HEK293T (cell line): ENCODE measurements around the gene ITGB5.
"Not testable (repeated sequence)": the region's sequence is repeated elsewhere in the genome, so short reads cannot be mapped to it uniquely, and the experiment has no call there.

ENCODE experiments used
- CTCF ChIA-PET: fragments of 350-600 bp; formaldehyde crosslinking; extraction: SDS; loops from one replicate; lab custom pipeline; 2021; ENCODE audit warnings: antibody characterized with exemption, inconsistent platforms; lab: Yijun Ruan, JAX
- POLR2A ChIA-PET: fragments of 350-600 bp; formaldehyde crosslinking; extraction: SDS; loops from one replicate; lab custom pipeline; 2020; ENCODE audit warnings: antibody characterized with exemption, inconsistent platforms; lab: Yijun Ruan, JAX
- DNase-seq: peaks from one replicate; pipeline ENCODE4 v3.0.0; 2012; ENCODE audit warnings: mixed read lengths; ENCODE audit errors: extremely low spot score
- ARNT ChIP-seq: fragments of 450-650 bp; IDR thresholded peaks from 2 replicates; pipeline ENCODE4 v1.6.1; 2017; ENCODE audit warnings: mild to moderate bottlenecking
- BHLHE40 ChIP-seq: fragments of 450-650 bp; IDR thresholded peaks from 2 replicates; pipeline ENCODE4 v1.6.1; 2016; ENCODE audit warnings: mild to moderate bottlenecking, moderate library complexity, borderline replicate concordance
- CTBP1 ChIP-seq: fragments of 450-650 bp; IDR thresholded peaks from 2 replicates; pipeline ENCODE4 v1.6.1; 2016; ENCODE audit warnings: borderline replicate concordance
- ELF4 ChIP-seq: fragments of 450-650 bp; IDR thresholded peaks from 2 replicates; pipeline ENCODE4 v1.6.1; 2017; ENCODE audit warnings: antibody characterized with exemption
- FOXA1 ChIP-seq: fragments of 450-650 bp; IDR thresholded peaks from 2 replicates; pipeline ENCODE4 v1.6.1; 2016; ENCODE audit warnings: mild to moderate bottlenecking
- FOXK2 ChIP-seq: fragments of 450-650 bp; IDR thresholded peaks from 2 replicates; pipeline ENCODE4 v1.6.1; 2016; ENCODE audit warnings: mild to moderate bottlenecking
- FOXM1 ChIP-seq: fragments of 450-650 bp; IDR thresholded peaks from 2 replicates; pipeline ENCODE4 v1.6.1; 2017; ENCODE audit warnings: mild to moderate bottlenecking, borderline replicate concordance
- HDGF ChIP-seq: fragments of 450-650 bp; IDR thresholded peaks from 2 replicates; pipeline ENCODE4 v1.6.1; 2017; ENCODE audit warnings: antibody characterized with exemption, borderline replicate concordance
- L3MBTL2 ChIP-seq: fragments of 450-650 bp; conservative IDR thresholded peaks from 2 replicates; pipeline ENCODE4 v1.6.1; 2016; ENCODE audit warnings: mild to moderate bottlenecking
- LEF1 ChIP-seq: fragments of 450-650 bp; IDR thresholded peaks from 2 replicates; pipeline ENCODE4 v1.6.1; 2017; ENCODE audit warnings: mild to moderate bottlenecking, borderline replicate concordance
- NFRKB ChIP-seq: fragments of 450-650 bp; IDR thresholded peaks from 2 replicates; pipeline ENCODE4 v1.6.1; 2016; ENCODE audit warnings: mild to moderate bottlenecking, moderate library complexity
- SP1 ChIP-seq: fragments of 450-650 bp; IDR thresholded peaks from 2 replicates; pipeline ENCODE4 v1.6.1; 2017
- SUZ12 ChIP-seq: fragments of 450-650 bp; IDR thresholded peaks from 2 replicates; pipeline ENCODE4 v1.6.1; 2016; ENCODE audit warnings: mild to moderate bottlenecking
- TARDBP ChIP-seq: fragments of 450-650 bp; IDR thresholded peaks from 2 replicates; pipeline ENCODE4 v1.6.1; 2016
- ZNF384 ChIP-seq: fragments of 450-650 bp; IDR thresholded peaks from 2 replicates; pipeline ENCODE4 v1.6.1; 2016
- TF ChIP-seq, protein P1 (sequence below): fragments of 450-650 bp; IDR thresholded peaks from 2 replicates; pipeline ENCODE4 v1.6.1; 2016

ITGB5 gene

DNA sequence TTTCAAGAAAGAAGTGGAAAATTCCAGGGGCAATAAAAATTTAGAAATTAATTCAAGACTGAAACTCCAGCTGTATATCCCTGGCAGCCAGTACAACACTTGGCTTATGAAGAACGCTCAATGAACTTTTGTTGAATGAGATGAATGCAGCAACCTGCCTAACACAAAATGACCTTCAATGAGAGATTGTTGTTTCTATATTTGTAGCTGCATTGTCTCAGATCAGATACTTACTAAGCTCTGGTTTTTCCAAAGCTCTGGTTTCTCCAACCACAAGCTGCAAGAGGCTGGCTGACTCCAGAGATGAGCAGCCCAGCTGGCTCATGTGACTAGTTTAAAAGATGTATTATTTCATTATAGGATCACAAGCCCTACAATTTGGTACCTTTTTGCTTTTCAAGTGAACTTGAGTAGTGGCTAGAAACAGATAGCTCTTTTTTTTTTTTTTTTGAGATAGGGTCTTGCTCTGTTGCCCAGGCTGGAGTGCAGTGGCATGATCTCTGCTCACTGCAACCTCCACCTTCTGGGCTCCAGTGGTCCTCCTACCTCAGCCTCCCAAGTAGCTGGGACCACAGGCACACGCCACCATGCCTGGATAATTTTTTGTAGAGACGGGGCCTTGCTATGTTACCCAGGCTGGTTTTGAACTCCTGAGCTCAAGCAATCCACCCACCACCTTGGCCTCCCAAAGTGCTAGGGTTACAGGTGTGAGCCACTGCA, 99.5 kb downstream of the ITGB5 start:
- DNase-seq = no peak
- POLR2A ChIA-PET = no interaction called here
- TF ChIP-seq FOXM1 (no peak), FOXA1 (no peak), FOXK2 (no peak)
- CTCF ChIA-PET = interaction anchor here (2.0 to 3.5 kb wide), 3 partner anchors 10 to 114 kb away, joined by 4 to 17 read pairs (median 10); no protein-coding TSS in a partner anchor

DNA sequence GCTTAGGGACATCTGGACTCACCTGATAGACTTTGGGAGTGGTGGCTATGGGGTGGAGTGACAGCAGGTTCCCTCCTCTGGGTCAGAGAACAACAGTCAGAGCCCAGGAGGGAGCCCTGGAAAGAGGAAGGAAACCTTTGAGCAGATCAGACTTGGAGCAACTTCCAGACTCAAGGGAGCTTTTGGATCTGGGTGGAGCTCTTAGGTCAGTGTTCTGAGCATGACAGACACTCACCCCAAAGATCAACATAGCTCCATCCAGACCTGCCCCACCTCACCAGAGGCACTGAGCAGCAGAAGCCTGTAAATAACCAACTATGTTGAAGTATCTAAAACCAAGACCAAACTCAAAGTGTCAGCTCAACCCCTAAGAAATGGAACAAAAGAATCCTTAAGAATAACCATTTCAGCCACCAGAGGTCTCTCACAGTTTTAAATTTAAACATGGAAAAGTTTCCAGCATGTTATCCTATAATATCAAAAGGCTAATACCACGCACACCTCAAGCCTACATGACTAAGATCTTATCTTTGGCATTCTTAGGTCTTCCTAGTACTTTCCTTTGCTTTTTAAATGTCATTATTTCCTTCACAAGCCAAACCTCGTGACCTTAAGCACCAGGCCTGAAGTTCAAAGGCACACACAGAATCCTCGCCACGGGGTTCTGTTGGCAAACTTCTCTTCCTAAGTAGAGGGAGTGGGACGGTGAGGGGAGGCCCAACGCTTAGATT, 100.5 kb downstream of the ITGB5 start:
- DNase-seq = no peak
- POLR2A ChIA-PET = interaction anchor here (1.5 kb wide), 1 partner anchor 115 kb away, joined by 3 read pairs; no protein-coding TSS in a partner anchor
- TF ChIP-seq, protein P1, sequence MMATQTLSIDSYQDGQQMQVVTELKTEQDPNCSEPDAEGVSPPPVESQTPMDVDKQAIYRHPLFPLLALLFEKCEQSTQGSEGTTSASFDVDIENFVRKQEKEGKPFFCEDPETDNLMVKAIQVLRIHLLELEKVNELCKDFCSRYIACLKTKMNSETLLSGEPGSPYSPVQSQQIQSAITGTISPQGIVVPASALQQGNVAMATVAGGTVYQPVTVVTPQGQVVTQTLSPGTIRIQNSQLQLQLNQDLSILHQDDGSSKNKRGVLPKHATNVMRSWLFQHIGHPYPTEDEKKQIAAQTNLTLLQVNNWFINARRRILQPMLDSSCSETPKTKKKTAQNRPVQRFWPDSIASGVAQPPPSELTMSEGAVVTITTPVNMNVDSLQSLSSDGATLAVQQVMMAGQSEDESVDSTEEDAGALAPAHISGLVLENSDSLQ = no peak
- TF ChIP-seq FOXK2 (no peak), ARNT (no peak), LEF1 (no peak), FOXA1 (no peak), SP1 (no peak), SUZ12 (no peak), ELF4 (no peak), CTBP1 (no peak)
- CTCF ChIA-PET = interaction anchor here (0.6 to 3.5 kb wide), 10 partner anchors 8 to 652 kb away, joined by 3 to 17 read pairs (median 4); no protein-coding TSS in a partner anchor

DNA sequence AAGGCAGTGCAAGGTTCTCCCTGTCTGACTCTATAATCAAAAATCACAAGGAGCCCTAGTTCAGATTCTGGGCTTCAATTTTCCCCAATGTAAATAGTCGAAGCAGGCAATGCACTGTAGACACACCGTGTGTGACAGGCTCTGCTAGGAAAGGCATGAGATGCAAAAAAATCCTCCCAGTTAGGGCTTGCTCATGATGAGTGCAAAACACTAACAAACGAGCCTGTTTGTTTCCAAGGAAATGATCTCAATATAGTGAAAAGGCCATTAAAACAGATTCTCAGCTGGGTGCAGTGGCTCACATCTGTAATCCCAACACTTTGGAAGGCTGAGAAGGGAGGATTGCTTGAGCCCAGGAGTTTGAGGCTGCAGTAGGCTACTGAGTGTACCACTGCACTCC, 101.2 kb downstream of the ITGB5 start:
- CTCF ChIA-PET = interaction anchor here (0.6 to 3.5 kb wide), 10 partner anchors 8 to 652 kb away, joined by 3 to 17 read pairs (median 4); no protein-coding TSS in a partner anchor
- DNase-seq = no peak
- no peak for TF ChIP-seq SUZ12
- TF ChIP-seq ELF4 = no peak
- no peak for TF ChIP-seq ARNT
- no peak for TF ChIP-seq SP1
- POLR2A ChIA-PET = interaction anchor here (1.5 kb wide), 1 partner anchor 115 kb away, joined by 3 read pairs; no protein-coding TSS in a partner anchor

DNA sequence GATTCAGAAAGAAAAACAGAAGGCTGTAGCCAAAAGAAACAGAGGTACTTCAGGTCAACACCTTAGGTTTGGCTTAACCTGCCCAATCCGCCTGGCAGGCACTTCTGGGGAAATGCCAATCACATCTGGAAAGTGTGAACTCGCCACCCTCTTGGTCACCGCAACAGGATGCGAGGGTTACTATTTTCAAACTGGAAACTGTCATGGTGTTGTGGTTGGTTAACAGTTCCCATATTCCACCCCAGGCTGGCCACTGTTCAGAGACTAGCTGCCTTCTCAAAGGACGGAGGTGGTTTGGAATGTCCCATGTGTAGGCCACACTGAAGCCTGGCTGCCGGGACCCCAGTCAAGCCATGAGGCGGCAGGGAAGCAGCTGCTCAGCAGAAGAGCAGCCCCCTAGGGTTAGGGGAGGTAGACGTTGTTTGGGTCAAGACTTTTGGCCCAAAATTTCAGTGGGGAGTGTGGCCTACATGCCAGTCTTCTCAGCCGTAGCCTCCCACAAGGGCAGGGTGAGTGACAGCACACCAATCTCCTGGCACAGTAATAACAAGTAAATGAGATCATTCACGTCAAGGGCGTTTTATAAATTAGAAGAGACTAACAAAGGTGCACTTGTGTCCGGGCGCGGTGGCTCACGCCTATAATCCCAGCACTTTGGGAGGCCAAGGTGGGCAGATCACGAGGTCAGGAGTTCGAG, 102.3 kb downstream of the ITGB5 start:
- TF ChIP-seq FOXK2 (no peak), TARDBP (no peak), SP1 (no peak), BHLHE40 (no peak), ELF4 (no peak), NFRKB (no peak), FOXA1 (no peak), ZNF384 (no peak), CTBP1 (no peak), L3MBTL2 (no peak)
- TF ChIP-seq, protein P1 = no peak
- DNase-seq = no peak
- ChIA-PET POLR2A (no interaction called here), CTCF (interaction anchor here (3.5 kb wide), 1 partner anchor 116 kb away, joined by 17 read pairs; no protein-coding TSS in a partner anchor)

DNA sequence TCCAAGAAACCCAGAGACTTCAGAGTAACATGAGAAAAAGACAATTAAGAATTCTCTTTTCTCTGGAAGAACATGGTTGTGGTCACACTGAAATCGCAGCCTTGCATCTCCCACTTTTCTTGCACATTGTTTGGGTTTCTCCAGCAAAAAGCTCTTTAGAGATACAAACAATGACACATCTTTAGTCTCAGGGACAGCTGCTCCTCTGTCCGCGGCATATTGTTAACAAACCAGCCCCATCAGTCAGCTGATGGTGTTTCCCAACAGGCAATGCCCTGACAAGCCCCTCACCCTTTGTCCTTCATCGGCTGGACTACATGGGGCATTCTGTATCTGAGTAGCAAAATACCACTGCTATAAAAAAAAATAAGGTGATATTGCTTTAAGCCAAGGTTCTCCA, 103.5 kb downstream of the ITGB5 start:
- POLR2A ChIA-PET = no interaction called here
- CTCF ChIA-PET = no interaction called here
- DNase-seq = no peak
- no peak for TF ChIP-seq FOXK2
- TF ChIP-seq TARDBP = no peak
- no peak for TF ChIP-seq ARNT
- no peak for TF ChIP-seq CTBP1
- no peak for TF ChIP-seq FOXA1
- TF ChIP-seq, protein P1 = no peak
- TF ChIP-seq FOXM1 = no peak
- no peak for TF ChIP-seq SUZ12
- no peak for TF ChIP-seq ELF4
- no peak for TF ChIP-seq HDGF
- TF ChIP-seq ZNF384 = no peak
- no peak for TF ChIP-seq SP1
- TF ChIP-seq BHLHE40 = no peak
- TF ChIP-seq NFRKB = no peak
- no peak for TF ChIP-seq LEF1
- TF ChIP-seq L3MBTL2 = no peak

DNA sequence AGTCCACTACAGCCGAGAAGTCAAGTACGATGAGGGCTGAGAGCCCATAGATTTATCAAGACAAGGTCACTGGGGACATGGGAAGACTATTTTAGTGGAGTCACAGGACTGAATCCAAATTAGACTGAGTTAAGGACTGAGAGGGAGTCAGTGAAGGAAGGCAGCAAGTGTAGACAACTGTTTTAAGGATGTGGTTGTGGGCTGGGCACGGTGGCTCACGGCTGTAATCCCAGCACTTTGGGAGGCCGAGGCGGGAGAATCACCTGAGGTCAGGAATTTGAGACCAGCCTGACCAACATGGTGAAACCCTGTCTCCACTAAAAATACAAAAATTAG, 104.8 kb downstream of the ITGB5 start:
- CTCF ChIA-PET = interaction anchor here (0.6 kb wide), 1 partner anchor 881 kb away, joined by 3 read pairs; no protein-coding TSS in a partner anchor
- DNase-seq, POLR2A ChIA-PET: not testable (repeated sequence)
